Amniotic stem cell (primary cell): Measurements from ENCODE around the gene ITPKB.
"Not testable (repeated sequence)": the region's sequence is repeated elsewhere in the genome, so short reads cannot be mapped to it uniquely, and the experiment has no call there.

ENCODE experiments used
- DNase-seq: peaks from one replicate; lab custom pipeline; 2025; lab: John Stamatoyannopoulos, UW

Gene ITPKB

GRCh38 chr1:226738995-226739695 lies at the start of gene ITPKB:
Gene ITPKB (minus strand): TSS chr1:226739282. CDS start chr1:226737458, 1,824 bp downstream.
- DNase-seq = no peak

GRCh38 chr1:226787638-226788037 lies 48.6 kb upstream of the ITPKB start:
- DNase-seq = no peak

- no peak for DNase-seq
Observed at GRCh38 chr1:226787071-226787470, 48.0 kb upstream of the ITPKB start.

GRCh38 chr1:226786550-226786949 lies 47.5 kb upstream of the ITPKB start:
- no peak for DNase-seq

GRCh38 chr1:226785805-226786204 lies 46.7 kb upstream of the ITPKB start:
- DNase-seq = no peak

- DNase-seq = no peak
Observed at GRCh38 chr1:226784081-226785049, 45.3 kb upstream of the ITPKB start.

- DNase-seq = no peak
Observed at GRCh38 chr1:226782845-226783601, 43.9 kb upstream of the ITPKB start.

- no peak for DNase-seq
Observed at GRCh38 chr1:226781937-226782609, 43.0 kb upstream of the ITPKB start.

- DNase-seq = no peak
Observed at GRCh38 chr1:226779561-226779960, 40.5 kb upstream of the ITPKB start.

- DNase-seq = peak; percentile 39
Observed at GRCh38 chr1:226778657-226779058, 39.6 kb upstream of the ITPKB start.

GRCh38 chr1:226776975-226777374 lies 37.9 kb upstream of the ITPKB start:
- no peak for DNase-seq

- DNase-seq = no peak
Observed at GRCh38 chr1:226776066-226776465, 37.0 kb upstream of the ITPKB start.

- no peak for DNase-seq
Observed at GRCh38 chr1:226772446-226773139, 33.5 kb upstream of the ITPKB start.

GRCh38 chr1:226767170-226767569 lies 28.1 kb upstream of the ITPKB start:
- not testable (repeated sequence) for DNase-seq

- no peak for DNase-seq
Observed at GRCh38 chr1:226766565-226766964, 27.5 kb upstream of the ITPKB start.

- DNase-seq = no peak
Observed at GRCh38 chr1:226764533-226764932, 25.5 kb upstream of the ITPKB start.

- DNase-seq = peak; percentile 61
Observed at GRCh38 chr1:226763905-226764264, 24.8 kb upstream of the ITPKB start.

- DNase-seq = no peak
Observed at GRCh38 chr1:226762988-226763904, 24.2 kb upstream of the ITPKB start.

- no peak for DNase-seq
Observed at GRCh38 chr1:226762055-226762454, 23.0 kb upstream of the ITPKB start.

GRCh38 chr1:226761322-226761721 lies 22.2 kb upstream of the ITPKB start:
- DNase-seq = no peak
